Measurements from ENCODE around the gene TRIM25.

Gene TRIM25

DNA sequence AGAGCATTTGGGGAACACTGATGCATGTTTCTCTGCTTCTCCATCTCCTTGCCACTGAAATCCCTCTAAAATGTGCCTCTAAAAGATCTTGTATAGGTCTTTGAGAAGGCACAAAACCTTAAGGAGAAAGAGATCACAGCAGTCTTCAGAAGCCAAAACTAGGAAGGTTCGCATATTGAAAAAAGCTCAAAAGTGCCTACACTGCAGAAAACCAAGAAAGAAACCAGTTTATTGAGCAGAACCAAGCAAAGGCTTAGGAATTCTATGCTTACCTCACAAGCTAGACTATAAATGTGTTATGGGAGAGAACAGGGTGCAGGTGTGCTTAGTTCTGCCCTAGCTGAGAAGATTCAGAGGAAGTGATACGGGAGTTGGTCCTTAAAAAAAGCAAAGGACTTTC is 63.3 kb downstream of the TRIM25 start:
- TF ChIP-seq, protein P1, sequence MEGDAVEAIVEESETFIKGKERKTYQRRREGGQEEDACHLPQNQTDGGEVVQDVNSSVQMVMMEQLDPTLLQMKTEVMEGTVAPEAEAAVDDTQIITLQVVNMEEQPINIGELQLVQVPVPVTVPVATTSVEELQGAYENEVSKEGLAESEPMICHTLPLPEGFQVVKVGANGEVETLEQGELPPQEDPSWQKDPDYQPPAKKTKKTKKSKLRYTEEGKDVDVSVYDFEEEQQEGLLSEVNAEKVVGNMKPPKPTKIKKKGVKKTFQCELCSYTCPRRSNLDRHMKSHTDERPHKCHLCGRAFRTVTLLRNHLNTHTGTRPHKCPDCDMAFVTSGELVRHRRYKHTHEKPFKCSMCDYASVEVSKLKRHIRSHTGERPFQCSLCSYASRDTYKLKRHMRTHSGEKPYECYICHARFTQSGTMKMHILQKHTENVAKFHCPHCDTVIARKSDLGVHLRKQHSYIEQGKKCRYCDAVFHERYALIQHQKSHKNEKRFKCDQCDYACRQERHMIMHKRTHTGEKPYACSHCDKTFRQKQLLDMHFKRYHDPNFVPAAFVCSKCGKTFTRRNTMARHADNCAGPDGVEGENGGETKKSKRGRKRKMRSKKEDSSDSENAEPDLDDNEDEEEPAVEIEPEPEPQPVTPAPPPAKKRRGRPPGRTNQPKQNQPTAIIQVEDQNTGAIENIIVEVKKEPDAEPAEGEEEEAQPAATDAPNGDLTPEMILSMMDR (IDR thresholded peaks at IDR 0.05) = no peak
- Histone ChIP-seq H3K4me3 (no peak overlapping the region), H3K27ac (no peak overlapping the region)
- DNase-seq (ENCODE audit: low spot score) = no peak

GRCh38 chr17:56849131-56849530 is 64.7 kb downstream of the TRIM25 start:
- TF ChIP-seq, protein P1 (IDR thresholded peaks at IDR 0.05) = no peak
- Histone ChIP-seq H3K4me3 (no peak overlapping the region), H3K27ac (no peak overlapping the region)

GRCh38 chr17:56847106-56847505 is 66.7 kb downstream of the TRIM25 start:
- TF ChIP-seq, protein P1 (IDR thresholded peaks at IDR 0.05) = no peak
- no peak overlapping the region for H3K4me3 ChIP-seq
- no peak for DNase-seq (ENCODE audit: low spot score)
- H3K27ac ChIP-seq = no peak overlapping the region

More at GRCh38 chr17:56849131-56849530, 64.7 kb downstream of the TRIM25 start:
- DNase-seq (ENCODE audit: low spot score) = no peak

DNA sequence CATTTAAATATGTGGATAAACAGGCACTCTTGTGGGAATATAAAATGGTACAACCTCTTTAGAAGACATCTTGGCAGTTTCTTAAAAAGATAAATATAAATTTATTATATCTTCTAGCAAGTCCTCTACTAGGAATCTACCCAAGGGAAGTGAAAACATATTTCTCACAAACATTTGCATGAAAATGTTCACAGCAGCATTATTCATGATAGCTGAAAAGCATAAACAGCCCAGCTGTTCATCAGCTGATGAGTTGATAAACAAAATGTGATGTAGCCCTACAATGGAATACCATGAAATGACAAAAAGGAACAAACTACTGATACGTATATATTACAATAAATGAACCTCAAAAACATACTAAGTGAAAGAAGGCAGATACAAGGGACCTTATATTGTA is 67.9 kb downstream of the TRIM25 start:
- TF ChIP-seq, protein P1 (IDR thresholded peaks at IDR 0.05) = no peak
- Histone ChIP-seq H3K4me3 (no peak overlapping the region), H3K27ac (no peak overlapping the region)
- no peak for DNase-seq (ENCODE audit: low spot score)

- DNase-seq (ENCODE audit: low spot score) = no peak
- H3K27ac ChIP-seq = no peak overlapping the region
- TF ChIP-seq, protein P1 (IDR thresholded peaks at IDR 0.05) = no peak
These were observed 71.3 kb downstream of the TRIM25 start for GRCh38 chr17:56842577-56842976.

GRCh38 chr17:56838687-56839086 is 75.2 kb downstream of the TRIM25 start:
- TF ChIP-seq, protein P1 (IDR thresholded peaks at IDR 0.05) = no peak
- no peak overlapping the region for H3K27ac ChIP-seq
- no peak for DNase-seq (ENCODE audit: low spot score)
- no peak overlapping the region for H3K4me3 ChIP-seq

More at GRCh38 chr17:56842577-56842976, 71.3 kb downstream of the TRIM25 start:
- no peak overlapping the region for H3K4me3 ChIP-seq
